Smooth muscle cell (in vitro differentiated cells): ENCODE data around the gene PAPSS2. TPM values are rescaled to one million over a fixed set of nuclear protein-coding genes. Genes with fewer than 3 reads are reported as not detected.

ENCODE experiments used
- DNase-seq: peaks from one replicate; lab custom pipeline; 2025; ENCODE audit not compliant: unreplicated experiment; lab: John Stamatoyannopoulos, UW
- H2AFZ ChIP-seq: fragments of 200-600 bp; sonication (generic); 2 replicates; pipeline ENCODE4 v1.6.0; 2016; ENCODE audit warnings: antibody characterized with exemption, low read depth, mild to moderate bottlenecking
- H3F3A ChIP-seq: fragments of 200-600 bp; sonication (generic); 2 replicates; pipeline ENCODE4 v1.6.0; 2017; ENCODE audit warnings: antibody characterized with exemption, low read depth
- H3K27ac ChIP-seq: fragments of 200-600 bp; sonication (generic); 2 replicates; pipeline ENCODE4 v1.5.1; 2016; ENCODE audit warnings: low read depth, mild to moderate bottlenecking
- H3K27me3 ChIP-seq: fragments of 200-600 bp; sonication (generic); 2 replicates; pipeline ENCODE4 v1.6.1; 2016; ENCODE audit warnings: low read depth, mild to moderate bottlenecking
- H3K36me3 ChIP-seq: fragments of 200-600 bp; sonication (generic); 2 replicates; pipeline ENCODE4 v1.5.1; 2016; ENCODE audit warnings: low read depth
- H3K4me1 ChIP-seq: fragments of 200-600 bp; sonication (generic); 2 replicates; pipeline ENCODE4 v1.5.1; 2016; ENCODE audit warnings: low read depth
- H3K4me2 ChIP-seq: fragments of 200-600 bp; sonication (generic); 2 replicates; pipeline ENCODE4 v1.6.0; 2016; ENCODE audit warnings: mild to moderate bottlenecking
- H3K4me3 ChIP-seq: fragments of 200-600 bp; sonication (generic); 2 replicates; pipeline ENCODE4 v1.5.1; 2016; ENCODE audit warnings: mild to moderate bottlenecking
- H3K79me2 ChIP-seq: fragments of 200-600 bp; sonication (generic); 2 replicates; pipeline ENCODE4 v1.6.0; 2016; ENCODE audit warnings: low read depth, mild to moderate bottlenecking
- H3K9ac ChIP-seq: fragments of 200-600 bp; sonication (generic); 2 replicates; pipeline ENCODE4 v1.6.0; 2016; ENCODE audit warnings: low read depth
- H3K9me3 ChIP-seq: fragments of 200-600 bp; sonication (generic); replicated peaks from 2 replicates; pipeline ENCODE4 v1.5.1; 2016; ENCODE audit warnings: low read depth
- H4K20me1 ChIP-seq: fragments of 200-600 bp; sonication (generic); 2 replicates; pipeline ENCODE4 v1.6.0; 2016; ENCODE audit warnings: low read depth
- WGBS: methylation state at CpG from one replicate; pipeline ENCODE4 v1.1.7; 2016; ENCODE audit warnings: low lambda C conversion rate; 5-methylcytosine and 5-hydroxymethylcytosine counted together
- polyA plus RNA-seq: library from polyadenylated mRNA; unstranded; fragments of >200 nt; fragmentation: Nextera tagmentation; extraction: Ambion mirVana; gene quantifications from 2 replicates; pipeline ENCODE4 v1.2.1, GENCODE V29; 2016
- total RNA-seq: library from RNA; depleted of rRNA; stranded (reverse); fragments of >200 nt; gene quantifications from 2 replicates; pipeline ENCODE4 v1.2.3, GENCODE V29; 2014
- TF ChIP-seq, protein P1 (sequence below): fragments of 200-600 bp; sonication (generic); IDR thresholded peaks from 2 replicates; pipeline ENCODE4 v1.5.1; 2017; ENCODE audit warnings: borderline replicate concordance, mild to moderate bottlenecking, antibody characterized with exemption; ENCODE audit not compliant: insufficient read depth, poor library complexity, severe bottlenecking

PAPSS2 gene
- total and polyA plus RNA-seq, 2 experiments from 2014 or later, result 96.1 to 105 TPM

- no peak overlapping the region for H3K9ac ChIP-seq
- H3K4me2 ChIP-seq, result no peak overlapping the region
- peaks cover 10% of the 10 kb centered on the region for H4K20me1 ChIP-seq
- H3K36me3 ChIP-seq, result peaks cover 15% of the 10 kb centered on the region
- H3K79me2 ChIP-seq, result no peaks in the 10 kb centered on the region
- no peak overlapping the region for H2AFZ ChIP-seq
- no peak overlapping the region for H3K27ac ChIP-seq
- TF ChIP-seq, protein P1, sequence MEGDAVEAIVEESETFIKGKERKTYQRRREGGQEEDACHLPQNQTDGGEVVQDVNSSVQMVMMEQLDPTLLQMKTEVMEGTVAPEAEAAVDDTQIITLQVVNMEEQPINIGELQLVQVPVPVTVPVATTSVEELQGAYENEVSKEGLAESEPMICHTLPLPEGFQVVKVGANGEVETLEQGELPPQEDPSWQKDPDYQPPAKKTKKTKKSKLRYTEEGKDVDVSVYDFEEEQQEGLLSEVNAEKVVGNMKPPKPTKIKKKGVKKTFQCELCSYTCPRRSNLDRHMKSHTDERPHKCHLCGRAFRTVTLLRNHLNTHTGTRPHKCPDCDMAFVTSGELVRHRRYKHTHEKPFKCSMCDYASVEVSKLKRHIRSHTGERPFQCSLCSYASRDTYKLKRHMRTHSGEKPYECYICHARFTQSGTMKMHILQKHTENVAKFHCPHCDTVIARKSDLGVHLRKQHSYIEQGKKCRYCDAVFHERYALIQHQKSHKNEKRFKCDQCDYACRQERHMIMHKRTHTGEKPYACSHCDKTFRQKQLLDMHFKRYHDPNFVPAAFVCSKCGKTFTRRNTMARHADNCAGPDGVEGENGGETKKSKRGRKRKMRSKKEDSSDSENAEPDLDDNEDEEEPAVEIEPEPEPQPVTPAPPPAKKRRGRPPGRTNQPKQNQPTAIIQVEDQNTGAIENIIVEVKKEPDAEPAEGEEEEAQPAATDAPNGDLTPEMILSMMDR, result no peak
- H3K4me1 ChIP-seq, result no peaks in the 10 kb centered on the region
- H3F3A ChIP-seq, result peaks cover 8% of the 10 kb centered on the region
- no peaks in the 10 kb centered on the region for H3K9me3 ChIP-seq
- 89% methylated on average over 5 of the region's 5 CpGs for WGBS
- no peaks in the 10 kb centered on the region for H3K27me3 ChIP-seq
- DNase-seq, result no peak
- no peak overlapping the region for H3K4me3 ChIP-seq
These were observed 103.6 kb downstream of the PAPSS2 start for GRCh38 chr10:87763086-87763861.

DNA sequence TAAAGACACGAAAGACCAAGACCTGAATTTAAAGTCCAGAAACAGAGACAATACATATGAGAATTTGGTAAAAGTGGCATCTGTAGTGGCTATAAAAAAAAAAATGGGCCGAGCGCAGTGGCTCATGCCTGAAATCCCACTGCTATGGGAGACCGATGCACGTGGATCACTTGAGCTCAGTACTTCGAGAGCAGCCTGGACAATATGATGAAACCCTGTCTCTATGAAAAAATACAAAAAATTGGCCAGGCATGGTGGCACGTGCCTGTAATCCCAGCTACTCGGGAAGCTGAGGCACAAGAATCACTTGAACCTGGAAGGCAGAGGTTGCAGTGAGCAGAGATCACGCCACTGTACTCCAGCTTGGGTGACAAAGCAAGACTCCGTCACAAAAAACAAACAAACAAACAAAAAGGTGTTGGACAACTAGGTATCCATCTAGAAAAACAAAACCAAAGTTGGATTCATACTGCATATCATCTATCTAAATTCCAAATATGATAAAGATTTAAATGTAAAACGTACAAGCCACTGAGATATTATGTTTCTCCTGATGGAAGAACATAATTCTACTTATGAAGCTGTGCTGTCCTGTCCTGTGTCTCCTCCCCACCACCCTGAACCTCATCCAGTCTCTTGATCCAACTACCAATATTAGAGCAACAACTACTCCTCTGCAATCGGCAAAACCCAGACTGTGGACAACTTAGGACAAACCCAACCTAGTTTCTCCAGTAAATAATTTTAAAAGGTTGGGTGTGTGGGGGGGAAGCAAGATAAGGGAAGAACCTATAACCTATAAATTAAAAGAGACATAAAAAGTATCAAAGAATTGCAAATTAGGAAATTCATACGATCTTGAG, 104.6 kb downstream of the PAPSS2 start:
- Histone ChIP-seq H3K4me3 (no peak overlapping the region), H3K27ac (no peak overlapping the region), H3K9me3 (no peaks in the 10 kb centered on the region), H3K36me3 (peaks cover 18% of the 10 kb centered on the region), H3K27me3 (no peaks in the 10 kb centered on the region), H3K4me2 (no peak overlapping the region), H4K20me1 (peaks cover 10% of the 10 kb centered on the region), H3K9ac (no peak overlapping the region), H3K79me2 (no peaks in the 10 kb centered on the region), H3F3A (peaks cover 8% of the 10 kb centered on the region), H2AFZ (no peak overlapping the region), H3K4me1 (no peaks in the 10 kb centered on the region)
- no peak for DNase-seq
- 94% methylated on average over 13 of the region's 13 CpGs for WGBS
- TF ChIP-seq, protein P1, result no peak

DNA sequence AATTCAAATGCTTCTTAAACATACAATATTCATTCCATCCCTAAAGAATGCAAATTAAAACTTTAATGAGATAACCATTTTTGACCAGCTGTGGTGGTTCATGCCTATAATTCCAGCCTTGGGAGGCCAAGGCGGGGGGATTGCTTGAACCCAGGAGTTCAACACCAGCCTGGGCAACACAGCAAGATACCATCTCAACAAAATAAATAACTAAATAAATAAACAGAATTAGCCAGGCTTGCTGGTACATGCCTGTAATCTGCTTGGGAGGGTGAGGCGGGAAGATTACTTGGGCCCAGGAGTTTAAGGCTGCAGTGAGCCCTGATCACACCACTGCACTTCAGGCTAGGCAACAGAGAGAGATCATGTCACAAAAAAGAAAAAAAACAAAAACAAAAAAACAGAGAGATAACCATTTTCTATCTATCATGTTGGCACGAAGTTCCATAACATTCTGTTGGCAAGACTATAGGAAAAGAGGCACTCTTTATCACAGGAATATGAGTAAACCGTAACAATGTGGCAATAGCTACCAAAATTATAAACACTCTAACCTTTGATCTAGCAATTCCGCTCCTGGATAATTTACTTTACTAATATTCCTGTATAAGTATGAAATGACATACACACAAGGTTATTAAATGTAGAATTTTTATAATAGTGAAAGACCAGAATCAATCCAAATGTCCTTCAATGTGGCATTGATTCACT, 106.1 kb downstream of the PAPSS2 start:
- no peaks in the 10 kb centered on the region for H3K27me3 ChIP-seq
- no peaks in the 10 kb centered on the region for H3K9me3 ChIP-seq
- H3K36me3 ChIP-seq, result peaks cover 18% of the 10 kb centered on the region
- H2AFZ ChIP-seq, result no peak overlapping the region
- 90% methylated on average over 5 of the region's 5 CpGs for WGBS
- DNase-seq, result no peak
- H3K9ac ChIP-seq, result no peak overlapping the region
- H3K4me1 ChIP-seq, result no peaks in the 10 kb centered on the region
- peaks cover 10% of the 10 kb centered on the region for H4K20me1 ChIP-seq
- no peak overlapping the region for H3K27ac ChIP-seq
- H3F3A ChIP-seq, result peaks cover 8% of the 10 kb centered on the region
- H3K4me2 ChIP-seq, result no peak overlapping the region
- no peaks in the 10 kb centered on the region for H3K79me2 ChIP-seq
- TF ChIP-seq, protein P1, result no peak
- H3K4me3 ChIP-seq, result no peak overlapping the region
